GM12864 (cell line): ENCODE results near the gene LYZ.

Experiments
- DNase-seq: peaks from one replicate; pipeline ENCODE4 v3.0.0-alpha.2; 2011; ENCODE audit warnings: low read depth
- H3K4me3 ChIP-seq: 2 replicates; pipeline ENCODE4 v1.5.1; 2011; ENCODE audit warnings: mild to moderate bottlenecking, low read depth, low read length, control low read depth
- CTCF ChIP-seq: IDR thresholded peaks from 2 replicates; pipeline ENCODE4 v1.5.1; 2011; ENCODE audit warnings: low read depth, mild to moderate bottlenecking, moderate library complexity, low read length, control low read depth, inconsistent platforms; ENCODE audit errors: missing control alignments

Gene LYZ

GRCh38 chr12:69397978-69398377 is 49.8 kb downstream of the LYZ start:
- TF ChIP-seq CTCF: no peak
- DNase-seq: no peak
- H3K4me3 ChIP-seq: no peak overlapping the region

- no peak for TF ChIP-seq CTCF
- no peak overlapping the region for H3K4me3 ChIP-seq
- no peak for DNase-seq
Measured at GRCh38 chr12:69401940-69402339, 53.8 kb downstream of the LYZ start.
